Left ventricle myocardium inferior (tissue), 1 donor: ENCODE results near the gene UBN1. TPM values are rescaled to one million over a fixed set of nuclear protein-coding genes. Genes with fewer than 3 reads are reported as not detected.

Experiments used
- DNase-seq: peaks from one replicate; pipeline ENCODE4 v3.0.0-alpha.2; 2020
- H3K27ac ChIP-seq: fragments of 200-600 bp; replicated peaks from 2 replicates; pipeline ENCODE4 v1.8.0; 2021
- H3K27me3 ChIP-seq: fragments of 200-600 bp; 2 replicates; pipeline ENCODE4 v1.8.0; 2021; ENCODE audit warnings: low read depth
- H3K36me3 ChIP-seq: fragments of 200-600 bp; 2 replicates; pipeline ENCODE4 v1.8.0; 2021
- H3K4me1 ChIP-seq: fragments of 200-600 bp; 2 replicates; pipeline ENCODE4 v1.8.0; 2021
- H3K4me3 ChIP-seq: fragments of 200-600 bp; 2 replicates; pipeline ENCODE4 v1.8.0; 2021; ENCODE audit warnings: mild to moderate bottlenecking, moderate library complexity
- H3K9me3 ChIP-seq: fragments of 200-600 bp; replicated peaks from 2 replicates; pipeline ENCODE4 v1.8.0; 2021
- CTCF ChIP-seq: fragments of 200-600 bp; IDR thresholded peaks from 2 replicates; pipeline ENCODE4 v1.8.0; 2021; ENCODE audit warnings: antibody characterized with exemption, mild to moderate bottlenecking, borderline replicate concordance
- intact Hi-C: fragments of 100-400 bp; cut with micrococcal nuclease; formaldehyde crosslinking; loops from one replicate; pipeline ENCODE4 v1.11.0; 2022
- total RNA-seq: library from RNA; stranded (reverse); fragmentation: NEBNext Ultra II Directional; extraction: Animal tissue kit (Norgen Biotek cat#: 25700); gene quantifications from one replicate; pipeline ENCODE4 v1.2.1, GENCODE V29; 2021
- donor health status: DM: no; HTN: yes; CAD: no; lungs with severe emphysema.

UBN1 gene
- total RNA-seq, 1 donor from 2014 or later: 41.1 TPM

- no peak overlapping the region for H3K4me3 ChIP-seq
- H3K9me3 ChIP-seq: no peaks in the 10 kb centered on the region
- no peak for DNase-seq
- peaks cover 48% of the 10 kb centered on the region for H3K36me3 ChIP-seq
- intact Hi-C loops: no loop called here
- no peak overlapping the region for H3K27ac ChIP-seq
- H3K4me1 ChIP-seq: peaks cover 21% of the 10 kb centered on the region
- no peak for TF ChIP-seq CTCF
- no peaks in the 10 kb centered on the region for H3K27me3 ChIP-seq
Observed at GRCh38 chr16:4890686-4891085, 43.4 kb downstream of the UBN1 start.

- no peaks in the 10 kb centered on the region for H3K9me3 ChIP-seq
- peak overlapping the region; percentile 78 for H3K27ac ChIP-seq
- peaks cover 42% of the 10 kb centered on the region for H3K36me3 ChIP-seq
- peaks cover 21% of the 10 kb centered on the region for H3K4me1 ChIP-seq
- intact Hi-C loops: no loop called here
- no peak overlapping the region for H3K4me3 ChIP-seq
- no peak for DNase-seq
- no peak for TF ChIP-seq CTCF
- no peaks in the 10 kb centered on the region for H3K27me3 ChIP-seq
Observed at GRCh38 chr16:4891097-4891885, 44.0 kb downstream of the UBN1 start.

GRCh38 chr16:4891886-4892216, 44.6 kb downstream of the UBN1 start:
- intact Hi-C loops: no loop called here
- DNase-seq: no peak
- TF ChIP-seq CTCF: no peak
- Histone ChIP-seq H3K27me3 (no peaks in the 10 kb centered on the region), H3K4me3 (no peak overlapping the region), H3K9me3 (no peaks in the 10 kb centered on the region), H3K36me3 (peaks cover 38% of the 10 kb centered on the region), H3K27ac (peak overlapping the region; percentile 78), H3K4me1 (peaks cover 21% of the 10 kb centered on the region)

GRCh38 chr16:4892361-4893102, 45.3 kb downstream of the UBN1 start:
- DNase-seq: peak; percentile 65

More at GRCh38 chr16:4892361-4893102, 45.3 kb downstream of the UBN1 start:
- peak overlapping the region; percentile 78 for H3K27ac ChIP-seq
- H3K27me3 ChIP-seq: no peaks in the 10 kb centered on the region
- no peak overlapping the region for H3K4me3 ChIP-seq
- intact Hi-C loops: no loop called here
- peaks cover 31% of the 10 kb centered on the region for H3K36me3 ChIP-seq
- no peaks in the 10 kb centered on the region for H3K9me3 ChIP-seq
- no peak for TF ChIP-seq CTCF
- H3K4me1 ChIP-seq: peaks cover 21% of the 10 kb centered on the region
